Measurements from ENCODE around the gene LRP1B.

DNA sequence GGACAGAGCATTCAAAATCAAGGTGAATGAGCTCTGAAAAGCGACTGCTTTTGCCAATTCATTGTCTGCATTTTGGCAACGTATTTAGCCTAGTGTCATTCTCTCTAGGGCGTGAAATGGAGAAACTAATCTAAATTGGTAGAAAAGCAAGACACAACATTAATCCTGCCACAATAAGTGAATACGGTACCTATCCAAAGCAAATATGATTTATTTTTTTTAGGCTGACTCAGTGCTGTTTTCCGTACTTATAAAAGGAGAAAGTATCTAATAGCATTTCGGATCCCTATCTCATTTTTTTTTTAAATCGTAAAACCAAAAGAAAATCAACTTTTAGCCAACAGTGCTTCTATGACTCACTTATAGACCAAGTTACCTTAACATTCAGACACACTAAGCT, 672.5 kb downstream of the LRP1B start:
- TF ChIP-seq, protein P1, sequence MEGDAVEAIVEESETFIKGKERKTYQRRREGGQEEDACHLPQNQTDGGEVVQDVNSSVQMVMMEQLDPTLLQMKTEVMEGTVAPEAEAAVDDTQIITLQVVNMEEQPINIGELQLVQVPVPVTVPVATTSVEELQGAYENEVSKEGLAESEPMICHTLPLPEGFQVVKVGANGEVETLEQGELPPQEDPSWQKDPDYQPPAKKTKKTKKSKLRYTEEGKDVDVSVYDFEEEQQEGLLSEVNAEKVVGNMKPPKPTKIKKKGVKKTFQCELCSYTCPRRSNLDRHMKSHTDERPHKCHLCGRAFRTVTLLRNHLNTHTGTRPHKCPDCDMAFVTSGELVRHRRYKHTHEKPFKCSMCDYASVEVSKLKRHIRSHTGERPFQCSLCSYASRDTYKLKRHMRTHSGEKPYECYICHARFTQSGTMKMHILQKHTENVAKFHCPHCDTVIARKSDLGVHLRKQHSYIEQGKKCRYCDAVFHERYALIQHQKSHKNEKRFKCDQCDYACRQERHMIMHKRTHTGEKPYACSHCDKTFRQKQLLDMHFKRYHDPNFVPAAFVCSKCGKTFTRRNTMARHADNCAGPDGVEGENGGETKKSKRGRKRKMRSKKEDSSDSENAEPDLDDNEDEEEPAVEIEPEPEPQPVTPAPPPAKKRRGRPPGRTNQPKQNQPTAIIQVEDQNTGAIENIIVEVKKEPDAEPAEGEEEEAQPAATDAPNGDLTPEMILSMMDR (IDR thresholded peaks at IDR 0.05): no peak
- TF ChIP-seq POLR2A (IDR thresholded peaks at IDR 0.05): no peak

Data from thyroid gland (tissue), 4 donors.